ENCODE data around the gene HS2ST1. TPM values are rescaled to one million over a fixed set of nuclear protein-coding genes. Genes with fewer than 3 reads are reported as not detected.
"Not testable (repeated sequence)": the region's sequence is repeated elsewhere in the genome, so short reads cannot be mapped to it uniquely, and the experiment has no call there.

HS2ST1 gene
- total RNA-seq, 1 experiment from 2014 or later, result 57.2 TPM

GRCh38 chr1:86957221-86957620 is 42.8 kb downstream of the HS2ST1 start:
- Mint-ChIP-seq H3K4me3 (ENCODE audit: unreplicated experiment) (no peak overlapping the region), H3K36me3 (ENCODE audit: insufficient read depth, unreplicated experiment) (peaks cover 6% of the 10 kb centered on the region), H3K27ac (ENCODE audit: unreplicated experiment) (no peak overlapping the region), H3K9me3 (ENCODE audit: unreplicated experiment) (no peaks in the 10 kb centered on the region), H3K27me3 (ENCODE audit: insufficient read depth, unreplicated experiment) (no peaks in the 10 kb centered on the region), H3K4me1 (ENCODE audit: low read depth, unreplicated experiment) (no peaks in the 10 kb centered on the region)
- intact Hi-C loops (cut with micrococcal nuclease; ENCODE audit: unreplicated experiment), result no loop called here
- H3K9me3 ChIP-seq, result no peaks in the 10 kb centered on the region
- TF ChIP-seq, protein P1, sequence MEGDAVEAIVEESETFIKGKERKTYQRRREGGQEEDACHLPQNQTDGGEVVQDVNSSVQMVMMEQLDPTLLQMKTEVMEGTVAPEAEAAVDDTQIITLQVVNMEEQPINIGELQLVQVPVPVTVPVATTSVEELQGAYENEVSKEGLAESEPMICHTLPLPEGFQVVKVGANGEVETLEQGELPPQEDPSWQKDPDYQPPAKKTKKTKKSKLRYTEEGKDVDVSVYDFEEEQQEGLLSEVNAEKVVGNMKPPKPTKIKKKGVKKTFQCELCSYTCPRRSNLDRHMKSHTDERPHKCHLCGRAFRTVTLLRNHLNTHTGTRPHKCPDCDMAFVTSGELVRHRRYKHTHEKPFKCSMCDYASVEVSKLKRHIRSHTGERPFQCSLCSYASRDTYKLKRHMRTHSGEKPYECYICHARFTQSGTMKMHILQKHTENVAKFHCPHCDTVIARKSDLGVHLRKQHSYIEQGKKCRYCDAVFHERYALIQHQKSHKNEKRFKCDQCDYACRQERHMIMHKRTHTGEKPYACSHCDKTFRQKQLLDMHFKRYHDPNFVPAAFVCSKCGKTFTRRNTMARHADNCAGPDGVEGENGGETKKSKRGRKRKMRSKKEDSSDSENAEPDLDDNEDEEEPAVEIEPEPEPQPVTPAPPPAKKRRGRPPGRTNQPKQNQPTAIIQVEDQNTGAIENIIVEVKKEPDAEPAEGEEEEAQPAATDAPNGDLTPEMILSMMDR (IDR thresholded peaks at IDR 0.05; ENCODE audit: insufficient read depth in 1 of 2, low read depth in 1 of 2, low read length in 1 of 2, severe bottlenecking in 1 of 2, unreplicated experiment in 1 of 2), result no peak
- H3K4me3 ChIP-seq (ENCODE audit: low read depth, low read length), result no peak overlapping the region
- ChIA-PET CTCF (no interaction called here), POLR2A (no interaction called here)
- no peaks in the 10 kb centered on the region for H3K27me3 ChIP-seq (replicated peaks; ENCODE audit: control insufficient read depth, insufficient read depth, low read length)
- no peak for DNase-seq
- H3K36me3 ChIP-seq (ENCODE audit: control insufficient read depth, insufficient read depth, low read length), result no peaks in the 10 kb centered on the region
- no TSS peak for BruUV-seq (replicated peaks)
- H3K4me1 ChIP-seq, result no peaks in the 10 kb centered on the region

DNA sequence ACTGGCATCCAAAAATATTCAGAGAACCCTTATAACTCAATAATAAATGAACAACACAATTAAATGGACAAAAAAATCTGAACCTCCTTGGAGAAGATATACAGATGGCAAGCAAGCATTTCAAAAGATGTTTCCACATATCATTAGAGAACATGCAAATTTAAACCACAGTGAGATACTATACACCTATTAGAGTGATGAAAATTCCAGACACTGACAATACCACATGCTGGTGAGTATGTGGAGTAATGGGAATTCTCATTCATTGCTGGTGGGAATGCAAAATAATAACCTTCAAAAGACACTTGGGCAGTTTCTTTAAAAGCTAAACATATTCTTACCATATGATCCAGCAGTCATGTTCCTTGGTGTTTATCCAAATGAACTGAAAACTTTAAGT is 46.1 kb downstream of the HS2ST1 start:
- POLR2A ChIA-PET, result no interaction called here
- Mint-ChIP-seq H3K36me3 (ENCODE audit: insufficient read depth, unreplicated experiment) (peaks cover 21% of the 10 kb centered on the region), H3K4me1 (ENCODE audit: low read depth, unreplicated experiment) (no peaks in the 10 kb centered on the region), H3K27ac (ENCODE audit: unreplicated experiment) (no peak overlapping the region), H3K4me3 (ENCODE audit: unreplicated experiment) (no peak overlapping the region), H3K27me3 (ENCODE audit: insufficient read depth, unreplicated experiment) (no peaks in the 10 kb centered on the region), H3K9me3 (ENCODE audit: unreplicated experiment) (no peaks in the 10 kb centered on the region)
- CTCF ChIA-PET, result no interaction called here
- no peak overlapping the region for H3K4me3 ChIP-seq (ENCODE audit: low read depth, low read length)
- DNase-seq, result no peak
- intact Hi-C loops (cut with micrococcal nuclease; ENCODE audit: unreplicated experiment), result loop anchor here (10.0 kb wide), 1 partner anchor 256 kb away; the partner anchor contains the start of gene SH3GLB1
- H3K9me3 ChIP-seq, result no peaks in the 10 kb centered on the region
- TF ChIP-seq, protein P1 (IDR thresholded peaks at IDR 0.05; ENCODE audit: insufficient read depth in 1 of 2, low read depth in 1 of 2, low read length in 1 of 2, severe bottlenecking in 1 of 2, unreplicated experiment in 1 of 2), result no peak
- no TSS peak for BruUV-seq (replicated peaks)
- no peaks in the 10 kb centered on the region for H3K27me3 ChIP-seq (replicated peaks; ENCODE audit: control insufficient read depth, insufficient read depth, low read length)
- H3K36me3 ChIP-seq (ENCODE audit: control insufficient read depth, insufficient read depth, low read length), result no peaks in the 10 kb centered on the region
- H3K4me1 ChIP-seq, result 0 out of 2 replicates have a peak, but pooled peaks cover 3% of the 10 kb centered on the region

DNA sequence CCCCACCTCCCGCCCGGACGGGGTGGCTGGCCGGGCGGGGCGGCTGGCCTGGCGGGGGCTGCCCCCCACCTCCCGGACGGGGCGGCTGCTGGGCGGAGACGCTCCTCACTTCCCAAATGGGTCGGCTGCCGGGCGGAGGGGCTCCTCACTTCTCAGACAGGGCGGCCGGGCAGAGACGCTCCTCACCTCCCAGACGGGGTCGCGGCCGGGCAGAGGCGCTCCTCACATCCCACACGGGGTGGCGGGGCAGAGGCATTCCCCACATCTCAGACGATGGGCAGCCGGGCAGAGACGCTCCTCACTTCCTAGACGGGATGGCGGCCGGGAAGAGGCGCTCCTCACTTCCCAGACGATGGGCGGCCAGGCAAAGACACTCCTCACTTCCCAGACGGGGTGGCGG is 49.4 kb downstream of the HS2ST1 start:
- H3K36me3 Mint-ChIP-seq (ENCODE audit: insufficient read depth, unreplicated experiment), result peaks cover 15% of the 10 kb centered on the region
- H3K27me3 ChIP-seq (replicated peaks; ENCODE audit: control insufficient read depth, insufficient read depth, low read length); POLR2A ChIA-PET; H3K36me3 ChIP-seq (ENCODE audit: control insufficient read depth, insufficient read depth, low read length); H3K9me3 Mint-ChIP-seq (ENCODE audit: unreplicated experiment); H3K27me3 Mint-ChIP-seq (ENCODE audit: insufficient read depth, unreplicated experiment); H3K4me3 Mint-ChIP-seq (ENCODE audit: unreplicated experiment); CTCF ChIA-PET; DNase-seq; BruUV-seq (replicated peaks); H3K4me3 ChIP-seq (ENCODE audit: low read depth, low read length); H3K27ac Mint-ChIP-seq (ENCODE audit: unreplicated experiment); H3K9me3 ChIP-seq; H3K4me1 Mint-ChIP-seq (ENCODE audit: low read depth, unreplicated experiment): not testable (repeated sequence)
- H3K4me1 ChIP-seq, result peaks cover 13% of the 10 kb centered on the region; the same call in 1 of the 2 replicates
- intact Hi-C loops (cut with micrococcal nuclease; ENCODE audit: unreplicated experiment), result loop anchor here (10.0 kb wide), 1 partner anchor 259 kb away; the partner anchor contains the start of gene SH3GLB1

Data from Caco-2 (cell line).